HEK293 (cell line): ENCODE measurements around the gene MAPK11.

Experiments used
- CTCF ChIA-PET: fragments of 350-600 bp; formaldehyde crosslinking; extraction: SDS; loops from one replicate; lab custom pipeline; 2021; ENCODE audit warnings: antibody characterized with exemption; lab: Yijun Ruan, JAX
- POLR2A ChIA-PET: fragments of 300-600 bp; formaldehyde crosslinking; extraction: SDS; loops from one replicate; lab custom pipeline; 2020; ENCODE audit warnings: antibody characterized with exemption, inconsistent platforms; lab: Yijun Ruan, JAX
- H3K27ac ChIP-seq: fragments of 200-500 bp; sonication (Bioruptor generic); 2 replicates; pipeline ENCODE4 v1.5.1; 2014; ENCODE audit warnings: low read depth, low read length, control low read depth, inconsistent platforms; ENCODE audit errors: extremely low read depth
- H3K36me3 ChIP-seq, 2 experiments: fragments of 200-500 bp in 1 of 2; sonication (Bioruptor generic) in 1 of 2; 1 replicate in 1 of 2; 2 replicates in 1 of 2; pipeline ENCODE4 v1.5.1; 2014 to 2017; ENCODE audit warnings: inconsistent platforms in 2 of 2, low read length in 2 of 2; ENCODE audit not compliant: control insufficient read depth in 2 of 2, insufficient read depth in 1 of 2
- H3K4me1 ChIP-seq: fragments of 200-500 bp; sonication (Bioruptor generic); 2 replicates; pipeline ENCODE4 v1.5.1; 2014; ENCODE audit warnings: mild to moderate bottlenecking, low read length, inconsistent platforms; ENCODE audit not compliant: control insufficient read depth, insufficient read depth
- H3K4me3 ChIP-seq: 2 replicates; pipeline ENCODE4 v1.5.1; 2011; ENCODE audit warnings: low read depth, mild to moderate bottlenecking, control low read depth, low read length, moderate library complexity
- H3K9me3 ChIP-seq: fragments of 200-500 bp; sonication (Bioruptor generic); 2 replicates; pipeline ENCODE4 v1.5.1; 2014; ENCODE audit warnings: low read depth, low read length, inconsistent platforms; ENCODE audit not compliant: control insufficient read depth, insufficient read depth
- GFI1B ChIP-seq: fragments of 450-650 bp; formaldehyde crosslinking; IDR thresholded peaks from 2 replicates; pipeline ENCODE4 v1.5.1; 2016; ENCODE audit warnings: missing biosample characterization, missing genetic modification characterization
- KLF16 ChIP-seq: fragments of 450-650 bp; formaldehyde crosslinking; IDR thresholded peaks from 2 replicates; pipeline ENCODE4 v1.5.1; 2017; ENCODE audit warnings: missing biosample characterization, missing genetic modification characterization
- MEIS1 ChIP-seq: sonication (generic); formaldehyde crosslinking; IDR thresholded peaks from 2 replicates; pipeline ENCODE4 v1.8.1; 2022; ENCODE audit warnings: missing genetic modification reagents, mild to moderate bottlenecking, borderline replicate concordance
- MZF1 ChIP-seq: fragments of 450-650 bp; formaldehyde crosslinking; IDR thresholded peaks from 2 replicates; pipeline ENCODE4 v1.5.1; 2017; ENCODE audit warnings: missing biosample characterization, missing genetic modification characterization, borderline replicate concordance
- PATZ1 ChIP-seq: fragments of 450-650 bp; formaldehyde crosslinking; IDR thresholded peaks from 2 replicates; pipeline ENCODE4 v1.5.1; 2016; ENCODE audit warnings: missing biosample characterization, missing genetic modification characterization
- REST ChIP-seq: fragments of 450-650 bp; formaldehyde crosslinking; IDR thresholded peaks from 2 replicates; pipeline ENCODE4 v1.5.1; 2016; ENCODE audit warnings: missing biosample characterization, missing genetic modification characterization
- SCRT2 ChIP-seq: fragments of 450-650 bp; formaldehyde crosslinking; IDR thresholded peaks from 2 replicates; pipeline ENCODE4 v1.5.1; 2016; ENCODE audit warnings: missing biosample characterization, missing genetic modification characterization
- ZBTB20 ChIP-seq: fragments of 450-650 bp; formaldehyde crosslinking; IDR thresholded peaks from 2 replicates; pipeline ENCODE4 v1.5.1; 2016; ENCODE audit warnings: missing biosample characterization, missing genetic modification characterization
- ZBTB49 ChIP-seq: fragments of 450-650 bp; formaldehyde crosslinking; IDR thresholded peaks from 2 replicates; pipeline ENCODE4 v1.5.1; 2016; ENCODE audit warnings: missing biosample characterization, missing genetic modification characterization, low read depth
- ZBTB6 ChIP-seq: fragments of 450-650 bp; formaldehyde crosslinking; IDR thresholded peaks from 2 replicates; pipeline ENCODE4 v1.5.1; 2017; ENCODE audit warnings: missing biosample characterization, missing genetic modification characterization
- ZNF121 ChIP-seq: fragments of 450-650 bp; formaldehyde crosslinking; IDR thresholded peaks from 2 replicates; pipeline ENCODE4 v1.5.1; 2016; ENCODE audit warnings: missing biosample characterization, missing genetic modification characterization
- ZNF138 ChIP-seq: fragments of 450-650 bp; formaldehyde crosslinking; IDR thresholded peaks from 2 replicates; pipeline ENCODE4 v1.5.1; 2016; ENCODE audit warnings: missing biosample characterization, missing genetic modification characterization, borderline replicate concordance
- ZNF175 ChIP-seq: fragments of 450-650 bp; formaldehyde crosslinking; IDR thresholded peaks from 2 replicates; pipeline ENCODE4 v1.5.1; 2016; ENCODE audit warnings: missing biosample characterization, missing genetic modification characterization
- ZNF18 ChIP-seq: fragments of 450-650 bp; formaldehyde crosslinking; IDR thresholded peaks from 2 replicates; pipeline ENCODE4 v1.5.1; 2016; ENCODE audit warnings: missing biosample characterization, missing genetic modification characterization
- ZNF223 ChIP-seq: fragments of 450-650 bp; formaldehyde crosslinking; IDR thresholded peaks from 2 replicates; pipeline ENCODE4 v1.5.1; 2016; ENCODE audit warnings: missing biosample characterization, missing genetic modification characterization
- ZNF311 ChIP-seq: fragments of 450-650 bp; formaldehyde crosslinking; IDR thresholded peaks from 2 replicates; pipeline ENCODE4 v1.5.1; 2017; ENCODE audit warnings: missing biosample characterization, missing genetic modification characterization, borderline replicate concordance
- ZNF354C ChIP-seq: fragments of 450-650 bp; formaldehyde crosslinking; IDR thresholded peaks from 2 replicates; pipeline ENCODE4 v1.5.1; 2016; ENCODE audit warnings: missing biosample characterization, missing genetic modification characterization, low read depth, borderline replicate concordance
- ZNF37A ChIP-seq: fragments of 450-650 bp; IDR thresholded peaks from 2 replicates; pipeline ENCODE4 v1.5.1; 2018; ENCODE audit warnings: missing biosample characterization, missing genetic modification characterization
- ZNF394 ChIP-seq: fragments of 450-650 bp; formaldehyde crosslinking; IDR thresholded peaks from 2 replicates; pipeline ENCODE4 v1.5.1; 2016; ENCODE audit warnings: missing biosample characterization, missing genetic modification characterization, mild to moderate bottlenecking, moderate library complexity, borderline replicate concordance

MAPK11 gene

GRCh38 chr22:50233223-50233622, 37.0 kb downstream of the MAPK11 start:
- Histone ChIP-seq H3K4me1 (no peaks in the 10 kb centered on the region), H3K27ac (no peak overlapping the region), H3K36me3 (peaks cover 29 to 71% of the 10 kb centered on the region in 2 experiments), H3K9me3 (no peaks in the 10 kb centered on the region), H3K4me3 (no peak overlapping the region)
- no peak for TF ChIP-seq ZNF121 (tag by site-specific recombination)
- TF ChIP-seq ZNF311 (tag by site-specific recombination), result no peak
- TF ChIP-seq ZNF37A (tag by site-specific recombination), result no peak
- TF ChIP-seq ZNF18 (tag by site-specific recombination), result no peak
- TF ChIP-seq MZF1 (tag by site-specific recombination), result no peak
- no peak for TF ChIP-seq PATZ1 (tag by site-specific recombination)
- ChIA-PET POLR2A (interaction anchor here (1.3 kb wide), 1 partner anchor 11 kb away, joined by 4 read pairs; the partner anchor contains the start of gene TUBGCP6), CTCF (interaction anchor here (0.7 to 1.8 kb wide), 5 partner anchors 8 to 198 kb away, joined by 3 to 7 read pairs (median 3); no protein-coding TSS in a partner anchor)

- Histone ChIP-seq H3K9me3 (no peaks in the 10 kb centered on the region), H3K27ac (no peak overlapping the region)
- POLR2A ChIA-PET, result interaction anchor here (0.7 to 1.3 kb wide), 2 partner anchors 12 to 110 kb away, joined by 3 to 4 read pairs; partner anchors contain the start of gene TUBGCP6
- TF ChIP-seq ZBTB20 (no peak), ZNF175 (tag by site-specific recombination) (no peak), ZBTB6 (tag by site-specific recombination) (no peak)
- TF ChIP-seq, all 188 proteins: peak for 0
- Histone ChIP-seq H3K4me3 (no peak overlapping the region), H3K4me1 (no peaks in the 10 kb centered on the region), H3K36me3 (peaks cover 23 to 71% of the 10 kb centered on the region in 2 experiments)
- CTCF ChIA-PET, result interaction anchor here (0.7 to 1.8 kb wide), 5 partner anchors 9 to 198 kb away, joined by 3 to 7 read pairs (median 3); no protein-coding TSS in a partner anchor
These were observed 37.6 kb downstream of the MAPK11 start for GRCh38 chr22:50232481-50233151.

GRCh38 chr22:50229370-50229769, 40.8 kb downstream of the MAPK11 start:
- H3K27ac ChIP-seq, result no peak overlapping the region
- ChIA-PET POLR2A (no interaction called here), CTCF (no interaction called here)
- no peak overlapping the region for H3K4me3 ChIP-seq
- H3K4me1 ChIP-seq, result no peaks in the 10 kb centered on the region
- no peaks in the 10 kb centered on the region for H3K9me3 ChIP-seq
- peaks cover 26 to 74% of the 10 kb centered on the region in 2 experiments for H3K36me3 ChIP-seq
- no peak for TF ChIP-seq SCRT2 (tag by site-specific recombination)
- TF ChIP-seq ZNF394 (tag by site-specific recombination), result no peak
- no peak for TF ChIP-seq ZNF354C
- no peak for TF ChIP-seq ZNF138 (tag by site-specific recombination)
- no peak for TF ChIP-seq KLF16 (tag by site-specific recombination)
- no peak for TF ChIP-seq ZNF223 (tag by site-specific recombination)
- TF ChIP-seq REST (tag by site-specific recombination), result no peak
- no peak for TF ChIP-seq MEIS1 (CRISPR knock-in tag)
- TF ChIP-seq ZBTB49, result no peak
- TF ChIP-seq GFI1B (tag by site-specific recombination), result no peak
